ENCODE results near the gene SATL1.
"Not testable (repeated sequence)": the region's sequence is repeated elsewhere in the genome, so short reads cannot be mapped to it uniquely, and the experiment has no call there.

Gene SATL1

GRCh38 chrX:85107407-85107806, 136.2 kb downstream of the SATL1 start:
- no peak for DNase-seq

GRCh38 chrX:85089321-85089840, 154.2 kb downstream of the SATL1 start:
- no peak for DNase-seq

- peak in 1 of 2 donors; percentile 30 for DNase-seq
These were observed 158.7 kb downstream of the SATL1 start for GRCh38 chrX:85084770-85085393.

- DNase-seq = not testable (repeated sequence)
These were observed 166.3 kb downstream of the SATL1 start for GRCh38 chrX:85077247-85077646.

DNA sequence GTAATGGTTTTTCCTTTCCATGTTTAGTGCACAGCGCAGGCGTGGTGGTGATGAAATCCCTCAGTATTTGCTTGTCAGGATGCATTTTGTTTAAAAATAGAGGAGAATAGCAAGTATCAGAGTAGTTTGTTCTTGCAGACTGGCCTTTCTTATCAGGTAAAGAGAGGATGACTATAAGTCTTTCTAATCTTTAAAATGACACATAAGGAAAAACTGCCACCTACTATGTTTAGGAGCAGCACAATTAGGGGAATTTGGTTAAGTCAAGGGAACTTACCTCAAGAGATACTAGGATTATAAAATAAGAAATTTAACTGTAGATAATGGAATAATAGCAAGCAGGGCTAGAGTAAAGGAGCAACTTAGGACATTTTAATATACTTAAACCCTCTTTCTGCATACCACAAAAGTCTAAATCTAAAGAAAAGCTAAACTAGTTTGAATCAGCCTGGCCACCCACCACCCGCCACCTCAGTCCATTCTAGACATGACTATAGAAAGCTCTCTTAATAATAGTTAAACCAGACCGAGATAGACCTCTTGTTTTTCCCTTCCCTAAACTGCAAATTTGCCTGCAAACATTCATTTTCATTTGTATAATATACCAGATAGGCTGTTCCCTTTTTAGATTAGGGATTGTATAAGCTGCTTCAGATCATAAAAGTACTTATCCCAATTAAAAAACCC, 177.9 kb downstream of the SATL1 start:
- DNase-seq = no peak

- DNase-seq = peak; percentile 2 to 14
These were observed 190.8 kb downstream of the SATL1 start for GRCh38 chrX:85052636-85053343.

DNA sequence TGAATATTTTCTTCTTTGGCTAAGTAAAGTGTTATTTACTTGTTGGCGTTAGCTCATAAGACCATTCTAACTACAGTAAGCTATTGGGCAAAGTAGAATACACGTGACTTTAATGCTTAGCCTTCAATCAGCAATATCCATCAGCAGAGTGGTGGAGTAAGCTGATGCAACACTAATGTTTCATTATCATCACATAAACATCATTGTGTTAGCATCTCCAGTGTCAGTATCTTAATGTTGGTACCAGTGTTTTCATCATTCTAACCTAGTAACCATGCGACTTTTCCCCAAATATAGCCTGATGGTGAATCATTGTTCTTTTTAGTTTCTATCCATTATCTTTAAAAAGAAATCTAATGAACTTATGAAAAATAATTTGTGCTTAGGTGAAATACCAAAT, 191.4 kb downstream of the SATL1 start:
- no peak for DNase-seq

GRCh38 chrX:85051627-85052026, 192.0 kb downstream of the SATL1 start:
- DNase-seq = no peak
